GM19193 (cell line): Measurements from ENCODE around the gene ICAM4.

Source experiments
- POLR2A ChIP-seq: IDR thresholded peaks from 4 replicates; pipeline ENCODE4 v1.6.1; 2011; ENCODE audit not compliant: insufficient read depth, insufficient read length; ENCODE audit errors: extremely low read depth

Gene ICAM4

GRCh38 chr19:10286803-10287737 lies at the start of gene ICAM4:
ICAM4 (plus strand) TSS chr19:10286955; CDS start chr19:10287013, 58 bp downstream.
- no peak for TF ChIP-seq POLR2A

- TF ChIP-seq POLR2A, result no peak
These were observed 49.1 kb upstream of the ICAM4 start for GRCh38 chr19:10237702-10238101.

GRCh38 chr19:10238172-10238783 lies 48.5 kb upstream of the ICAM4 start:
- no peak for TF ChIP-seq POLR2A

GRCh38 chr19:10243606-10244005 lies 43.1 kb upstream of the ICAM4 start:
- no peak for TF ChIP-seq POLR2A

- no peak for TF ChIP-seq POLR2A
These were observed 41.4 kb upstream of the ICAM4 start for GRCh38 chr19:10245189-10245939.

GRCh38 chr19:10246511-10246910 lies 40.2 kb upstream of the ICAM4 start:
- TF ChIP-seq POLR2A, result no peak

GRCh38 chr19:10251792-10252694 lies 34.7 kb upstream of the ICAM4 start, which contains the start of gene MRPL4:
MRPL4 (plus strand) TSS chr19:10252214; CDS start chr19:10252254, 40 bp downstream.
- peak; percentile 82 for TF ChIP-seq POLR2A

- TF ChIP-seq POLR2A, result no peak
These were observed 34.0 kb upstream of the ICAM4 start for GRCh38 chr19:10252707-10253106.

- TF ChIP-seq POLR2A, result no peak
These were observed 32.5 kb upstream of the ICAM4 start for GRCh38 chr19:10254244-10254643.

- no peak for TF ChIP-seq POLR2A
These were observed 31.4 kb upstream of the ICAM4 start for GRCh38 chr19:10255358-10255757.

GRCh38 chr19:10256551-10256950 lies 30.2 kb upstream of the ICAM4 start:
- no peak for TF ChIP-seq POLR2A

GRCh38 chr19:10256970-10257615 lies 29.7 kb upstream of the ICAM4 start:
- no peak for TF ChIP-seq POLR2A

- TF ChIP-seq POLR2A, result no peak
These were observed 28.6 kb upstream of the ICAM4 start for GRCh38 chr19:10258080-10258710.
